OCI-LY1 (cell line): Measurements from ENCODE around the gene GPATCH8.

Source experiments
- H2AFZ ChIP-seq: fragments of 200-600 bp; sonication (generic), shearing (Covaris generic); 2 replicates; pipeline ENCODE4 v1.6.0; 2014; ENCODE audit warnings: antibody characterized with exemption, mild to moderate bottlenecking, low read length
- H3F3A ChIP-seq: fragments of 200-600 bp; sonication (generic), shearing (Covaris generic); 2 replicates; pipeline ENCODE4 v1.6.0; 2014; ENCODE audit warnings: mild to moderate bottlenecking, antibody characterized with exemption, low read length, moderate library complexity; ENCODE audit not compliant: insufficient read depth
- H3K27ac ChIP-seq: fragments of 200-600 bp; sonication (generic); 2 replicates; pipeline ENCODE4 v1.5.1; 2014; ENCODE audit warnings: low read length, mixed run types, mild to moderate bottlenecking, low read depth; ENCODE audit not compliant: poor library complexity, severe bottlenecking
- H3K27me3 ChIP-seq: fragments of 200-600 bp; sonication (generic); 2 replicates; pipeline ENCODE4 v1.6.0; 2014; ENCODE audit warnings: antibody characterized with exemption, mild to moderate bottlenecking, low read length, moderate library complexity; ENCODE audit not compliant: insufficient read depth
- H3K36me3 ChIP-seq: fragments of 200-600 bp; sonication (generic); 2 replicates; pipeline ENCODE4 v1.6.1; 2014; ENCODE audit warnings: mild to moderate bottlenecking, antibody characterized with exemption, low read length, moderate library complexity, mixed read lengths; ENCODE audit not compliant: insufficient read depth
- H3K4me1 ChIP-seq: fragments of 200-600 bp; sonication (generic); 2 replicates; pipeline ENCODE4 v1.5.1; 2014; ENCODE audit warnings: mild to moderate bottlenecking, low read length, moderate library complexity; ENCODE audit not compliant: insufficient read depth, severe bottlenecking
- H3K4me2 ChIP-seq: fragments of 200-600 bp; sonication (generic), shearing (Covaris generic); 2 replicates; pipeline ENCODE4 v1.6.1; 2014; ENCODE audit warnings: low read length
- H3K4me3 ChIP-seq: fragments of 200-600 bp; sonication (generic); 2 replicates; pipeline ENCODE4 v1.5.1; 2014; ENCODE audit warnings: low read length, low read depth, mild to moderate bottlenecking, mixed read lengths; ENCODE audit not compliant: poor library complexity, severe bottlenecking
- H3K79me2 ChIP-seq: fragments of 200-600 bp; shearing (Covaris generic); 2 replicates; pipeline ENCODE4 v1.6.1; 2016; ENCODE audit warnings: mixed run types, low read length, mixed read lengths; ENCODE audit not compliant: insufficient read depth
- H3K9ac ChIP-seq: fragments of 200-600 bp; sonication (generic), shearing (Covaris generic); 2 replicates; pipeline ENCODE4 v1.6.1; 2014; ENCODE audit warnings: mild to moderate bottlenecking, low read length, mixed read lengths
- H3K9me2 ChIP-seq: fragments of 200-600 bp; sonication (generic), shearing (Covaris generic); 2 replicates; pipeline ENCODE4 v1.6.1; 2014; ENCODE audit warnings: low read depth, mild to moderate bottlenecking, low read length, mixed read lengths
- H3K9me3 ChIP-seq: fragments of 200-600 bp; shearing (Covaris generic); 2 replicates; pipeline ENCODE4 v1.6.1; 2014; ENCODE audit warnings: low read length, mixed read lengths
- H4K20me1 ChIP-seq: fragments of 200-600 bp; sonication (generic), shearing (Covaris generic); 2 replicates; pipeline ENCODE4 v1.6.0; 2016; ENCODE audit warnings: mild to moderate bottlenecking, low read length; ENCODE audit not compliant: insufficient read depth
- CTCF ChIP-seq: fragments of 200-600 bp; sonication (generic), shearing (Covaris generic); IDR thresholded peaks from 2 replicates; pipeline ENCODE4 v1.5.1; 2017; ENCODE audit warnings: mild to moderate bottlenecking, antibody characterized with exemption, low read length, moderate library complexity, mixed read lengths
- EZH2 ChIP-seq: fragments of 200-600 bp; sonication (generic), shearing (Covaris generic); IDR thresholded peaks from 2 replicates; pipeline ENCODE4 v1.8.0; 2017; ENCODE audit warnings: borderline replicate concordance, mixed run types, mild to moderate bottlenecking, antibody characterized with exemption, low read length, moderate library complexity, mixed read lengths

The GPATCH8 gene

DNA sequence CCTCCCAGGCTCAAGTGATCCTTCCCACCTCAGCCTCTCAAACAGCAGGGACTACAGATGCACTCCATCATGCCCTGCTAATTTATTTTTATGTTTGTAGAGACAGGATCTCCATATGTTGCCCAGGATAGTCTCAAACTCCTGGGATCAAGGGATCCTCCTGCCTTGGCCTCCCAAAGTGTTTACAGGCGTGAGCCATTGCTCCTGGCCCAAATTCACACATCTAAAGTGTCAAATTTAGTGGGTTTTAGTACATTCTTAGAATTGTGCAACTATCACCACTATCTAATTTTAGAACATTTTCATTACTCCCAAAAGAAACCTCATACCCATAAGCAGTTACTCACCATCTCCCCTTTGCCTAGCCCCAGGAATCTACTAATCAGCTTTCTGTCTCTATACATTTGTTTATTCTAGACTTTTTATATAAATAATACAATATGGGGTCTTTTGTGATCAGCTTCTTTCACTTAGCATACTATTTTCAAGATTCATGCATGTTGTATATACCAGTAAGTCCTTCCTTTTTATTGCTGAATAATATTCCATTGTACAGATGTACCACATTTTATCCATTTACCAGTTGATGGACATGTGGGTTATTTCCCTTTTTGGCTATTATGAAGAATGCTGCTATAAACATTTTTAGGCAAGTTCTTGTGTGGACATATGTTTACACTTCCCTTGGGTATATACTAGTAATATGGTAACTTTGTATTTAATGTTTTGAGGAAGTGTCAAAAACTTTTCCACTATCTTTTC lies 88.6 kb downstream of the GPATCH8 start:
- Histone ChIP-seq H3K4me1 (no peaks in the 10 kb centered on the region), H3K27me3 (no peaks in the 10 kb centered on the region), H3K4me3 (no peak overlapping the region), H4K20me1 (no peaks in the 10 kb centered on the region), H3K9me2 (no peaks in the 10 kb centered on the region), H3K27ac (no peak overlapping the region), H3F3A (no peaks in the 10 kb centered on the region), H3K9ac (no peak overlapping the region), H3K9me3 (no peaks in the 10 kb centered on the region), H3K36me3 (peaks cover 49% of the 10 kb centered on the region), H2AFZ (no peak overlapping the region), H3K4me2 (no peak overlapping the region), H3K79me2 (no peaks in the 10 kb centered on the region)
- TF ChIP-seq CTCF (no peak), EZH2 (no peak)

GRCh38 chr17:44409309-44410028 lies 93.7 kb downstream of the GPATCH8 start:
- Histone ChIP-seq H4K20me1 (no peaks in the 10 kb centered on the region), H3K9ac (no peak overlapping the region), H2AFZ (no peak overlapping the region), H3K9me3 (no peaks in the 10 kb centered on the region), H3K4me2 (no peak overlapping the region), H3K9me2 (no peaks in the 10 kb centered on the region), H3K4me1 (no peaks in the 10 kb centered on the region), H3K79me2 (no peaks in the 10 kb centered on the region), H3K27me3 (no peaks in the 10 kb centered on the region), H3K4me3 (no peak overlapping the region), H3K36me3 (peaks cover 14% of the 10 kb centered on the region; the same call in 1 of the 2 replicates), H3K27ac (no peak overlapping the region), H3F3A (no peaks in the 10 kb centered on the region)
- TF ChIP-seq CTCF (peak; percentile 9; the same call in 1 of the 2 replicates), EZH2 (no peak)

DNA sequence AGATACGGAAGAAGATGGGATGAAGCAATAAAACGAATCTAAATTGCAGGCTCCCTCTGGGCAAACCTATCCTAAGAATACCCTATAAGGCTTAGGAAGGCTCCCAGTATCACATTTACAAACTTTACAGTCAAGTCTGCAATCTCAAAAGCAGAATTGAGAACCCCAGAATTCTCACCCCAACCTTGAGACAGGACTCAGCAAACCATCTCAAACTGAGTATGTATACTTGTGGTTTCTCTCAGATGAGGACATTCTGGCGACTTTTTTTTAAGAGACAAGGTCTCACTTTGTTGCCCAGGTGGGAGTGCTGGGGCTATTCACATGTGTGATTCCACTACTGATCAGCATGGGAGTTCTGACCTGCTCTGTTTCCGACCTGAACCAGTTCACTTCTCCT lies 94.4 kb downstream of the GPATCH8 start:
- H3K4me2 ChIP-seq: no peak overlapping the region
- no peaks in the 10 kb centered on the region for H3F3A ChIP-seq
- H3K27me3 ChIP-seq: no peaks in the 10 kb centered on the region
- H3K27ac ChIP-seq: no peak overlapping the region
- no peaks in the 10 kb centered on the region for H3K4me1 ChIP-seq
- H3K79me2 ChIP-seq: no peaks in the 10 kb centered on the region
- no peak for TF ChIP-seq EZH2
- TF ChIP-seq CTCF: no peak
- H3K9me2 ChIP-seq: no peaks in the 10 kb centered on the region
- H3K4me3 ChIP-seq: no peak overlapping the region
- H3K9ac ChIP-seq: no peak overlapping the region
- no peaks in the 10 kb centered on the region for H4K20me1 ChIP-seq
- no peaks in the 10 kb centered on the region for H3K9me3 ChIP-seq
- H2AFZ ChIP-seq: no peak overlapping the region
- H3K36me3 ChIP-seq: peaks cover 20% of the 10 kb centered on the region; the same call in 1 of the 2 replicates
